Panc1 (cell line): ENCODE data around the gene DEAF1. TPM values are rescaled to one million over a fixed set of nuclear protein-coding genes. Genes with fewer than 3 reads are reported as not detected.

Experiments used
- ATAC-seq: fragments of 200-7000 bp; cut with Tn5 transposase; 2 replicates; pipeline ENCODE4 v1.9.1; 2020; ENCODE audit warnings: mild to moderate bottlenecking, moderate library complexity
- BruUV-seq: library from RNA; stranded (reverse); fragments of 400-500 nt; replicated peaks from 2 replicates; lab custom pipeline; 2021; lab: Mats Ljungman, UMichigan
- CTCF ChIA-PET: fragments of 300-600 bp; sonication (Branson Sonifier 250); formaldehyde crosslinking; loops from one replicate; lab custom pipeline; 2022; ENCODE audit warnings: antibody characterized with exemption; lab: Charles Lee
- POLR2A ChIA-PET: fragments of 300-600 bp; sonication (Branson Sonifier 250); formaldehyde crosslinking; loops from one replicate; lab custom pipeline; 2022; ENCODE audit warnings: antibody characterized with exemption; lab: Charles Lee
- DNase-seq: peaks from one replicate; pipeline ENCODE4 v3.0.0-alpha.2; 2010; ENCODE audit warnings: low read depth, low spot score
- H3K27ac ChIP-seq: 2 replicates; pipeline ENCODE4 v1.5.1; 2011; ENCODE audit warnings: mild to moderate bottlenecking, low read length, inconsistent platforms
- H3K27me3 ChIP-seq: fragments of 200-500 bp; sonication (Bioruptor generic); 2 replicates; pipeline ENCODE4 v1.6.0; 2014; ENCODE audit warnings: low read length, inconsistent platforms; ENCODE audit not compliant: control insufficient read depth, insufficient read depth
- H3K36me3 ChIP-seq: fragments of 200-500 bp; sonication (Bioruptor generic); 2 replicates; pipeline ENCODE4 v1.5.1; 2014; ENCODE audit warnings: inconsistent platforms, mild to moderate bottlenecking, low read length, moderate library complexity; ENCODE audit not compliant: control insufficient read depth, insufficient read depth
- H3K4me1 ChIP-seq: 2 replicates; pipeline ENCODE4 v1.5.1; 2011; ENCODE audit warnings: inconsistent platforms, mild to moderate bottlenecking, low read length, moderate library complexity; ENCODE audit not compliant: control insufficient read depth, insufficient read depth
- H3K4me3 ChIP-seq, 2 experiments: 2 replicates each; pipeline ENCODE4 v1.5.1; 2011 to 2012; ENCODE audit warnings: low read depth in 2 of 2, low read length in 2 of 2, mild to moderate bottlenecking in 2 of 2, inconsistent platforms in 1 of 2, moderate library complexity in 1 of 2
- H3K9me3 ChIP-seq: fragments of 200-500 bp; sonication (Bioruptor generic); 2 replicates; pipeline ENCODE4 v1.5.1; 2014; ENCODE audit warnings: low read depth, mild to moderate bottlenecking, inconsistent platforms, low read length, moderate library complexity; ENCODE audit not compliant: control insufficient read depth, insufficient read depth
- CTCF ChIP-seq: fragments of 450-650 bp; IDR thresholded peaks from 2 replicates; pipeline ENCODE4 v1.5.1; 2017; ENCODE audit warnings: mild to moderate bottlenecking
- POLR2AphosphoS5 ChIP-seq: IDR thresholded peaks from 2 replicates; pipeline ENCODE4 v1.6.1; 2012; ENCODE audit warnings: mild to moderate bottlenecking, low read depth, low read length, moderate library complexity
- REST ChIP-seq, 2 experiments: IDR thresholded peaks; 2 replicates each; pipeline ENCODE4 v1.6.1; 2011 to 2012; ENCODE audit warnings: low read depth in 2 of 2, control low read depth in 1 of 2, low read length in 1 of 2, mild to moderate bottlenecking in 1 of 2, moderate library complexity in 1 of 2; ENCODE audit not compliant: insufficient read depth in 1 of 2
- SIN3A ChIP-seq: IDR thresholded peaks from 2 replicates; pipeline ENCODE4 v1.6.1; 2012; ENCODE audit warnings: low read depth, mild to moderate bottlenecking, low read length, moderate library complexity, borderline replicate concordance; ENCODE audit not compliant: insufficient read depth
- TCF7L2 ChIP-seq: IDR thresholded peaks from 2 replicates; pipeline ENCODE4 v1.6.1; 2011; ENCODE audit warnings: mild to moderate bottlenecking, low read depth, low read length, inconsistent platforms
- in situ Hi-C: cut with HindIII; loops from 2 replicates; pipeline ENCODE4 v1.10.0; 2016; ENCODE audit warnings: low sequenced_read_pairs, low pct_unique_long_range_greater_than_20kb
- intact Hi-C: fragments of 100-400 bp; cut with micrococcal nuclease; formaldehyde crosslinking; loops from one replicate; pipeline ENCODE4 v1.10.0; 2022; ENCODE audit not compliant: unreplicated experiment
- total RNA-seq: library from RNA; stranded (reverse); gene quantifications from one replicate; pipeline ENCODE4 v1.2.1, GENCODE V29; 2021; ENCODE audit not compliant: unreplicated experiment

The DEAF1 gene
- total RNA-seq, 1 experiment from 2014 or later: 105 TPM

DNA sequence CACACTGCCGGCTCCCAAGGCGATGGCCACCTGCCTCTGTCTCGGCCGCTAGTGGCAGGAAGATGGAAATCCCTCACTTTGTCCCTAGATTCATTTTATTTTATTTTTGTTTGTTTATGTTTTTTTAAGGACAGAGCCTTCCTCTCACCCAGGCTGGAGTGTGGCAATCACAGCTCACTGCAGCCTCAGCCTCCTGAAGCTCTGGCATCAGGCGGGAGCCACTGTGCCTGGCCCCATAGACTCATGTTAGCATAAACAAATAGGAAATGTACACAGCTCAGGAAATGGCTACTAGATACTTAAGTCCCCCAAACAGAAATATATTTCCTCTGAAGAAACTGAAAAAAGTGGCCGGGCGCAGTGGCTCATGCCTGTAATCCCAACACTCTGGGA is 4.1 kb upstream of the DEAF1 start:
- BruUV-seq: no TSS peak
- POLR2A ChIA-PET: interaction anchor here (0.6 kb wide), 1 partner anchor 27 kb away, joined by 12 read pairs; no protein-coding TSS in a partner anchor
- ATAC-seq (no peak), DNase-seq (no peak)
- Histone ChIP-seq H3K36me3 (no peaks in the 10 kb centered on the region), H3K27me3 (no peaks in the 10 kb centered on the region), H3K27ac (peak overlapping the region; percentile 96; the same call in 1 of the 2 replicates), H3K9me3 (no peaks in the 10 kb centered on the region), H3K4me3 (no peak overlapping the region), H3K4me1 (peaks cover 48% of the 10 kb centered on the region)
- TF ChIP-seq POLR2AphosphoS5 (no peak), SIN3A (no peak), REST (IDR thresholded peaks at IDR 0.05; ENCODE audit: insufficient read depth in 1 of 2, low read depth in 2 of 2, low read length in 1 of 2) (no peak), CTCF (no peak), TCF7L2 (no peak)
- intact Hi-C loops: no loop called here
- CTCF ChIA-PET: no interaction called here
- in situ Hi-C loops: no loop called here

GRCh38 chr11:698493-699115 is 3.6 kb upstream of the DEAF1 start:
- in situ Hi-C loops: no loop called here
- ATAC-seq (no peak), DNase-seq (no peak)
- no peak overlapping the region for H3K4me3 ChIP-seq
- BruUV-seq: no TSS peak
- H3K4me1 ChIP-seq: peaks cover 48% of the 10 kb centered on the region
- intact Hi-C loops: no loop called here
- TF ChIP-seq TCF7L2 (peak; percentile 72), SIN3A (no peak), POLR2AphosphoS5 (no peak), CTCF (no peak), REST (IDR thresholded peaks at IDR 0.05; ENCODE audit: insufficient read depth in 1 of 2, low read depth in 2 of 2, low read length in 1 of 2) (no peak)
- ChIA-PET POLR2A (interaction anchor here (0.6 to 0.8 kb wide), 2 partner anchors 13 to 28 kb away, joined by 7 to 12 read pairs; no protein-coding TSS in a partner anchor), CTCF (no interaction called here)
- peak overlapping the region; percentile 96 for H3K27ac ChIP-seq
- H3K27me3 ChIP-seq: no peaks in the 10 kb centered on the region
- no peaks in the 10 kb centered on the region for H3K36me3 ChIP-seq
- no peaks in the 10 kb centered on the region for H3K9me3 ChIP-seq
